PFSK-1 (cell line): ENCODE measurements around the gene ZNF697.

ENCODE experiments used
- FOXP2 ChIP-seq: optimal IDR thresholded peaks from 2 replicates; pipeline ENCODE3; 2011; ENCODE audit warnings: borderline replicate concordance, control low read depth, inconsistent platforms; ENCODE audit not compliant: insufficient read depth; ENCODE audit errors: extremely low read length, extremely low read depth
- SIN3A ChIP-seq: IDR thresholded peaks from 2 replicates; pipeline ENCODE4 v1.6.1; 2012; ENCODE audit warnings: mild to moderate bottlenecking, low read length, moderate library complexity, borderline replicate concordance; ENCODE audit not compliant: insufficient read depth

DNA sequence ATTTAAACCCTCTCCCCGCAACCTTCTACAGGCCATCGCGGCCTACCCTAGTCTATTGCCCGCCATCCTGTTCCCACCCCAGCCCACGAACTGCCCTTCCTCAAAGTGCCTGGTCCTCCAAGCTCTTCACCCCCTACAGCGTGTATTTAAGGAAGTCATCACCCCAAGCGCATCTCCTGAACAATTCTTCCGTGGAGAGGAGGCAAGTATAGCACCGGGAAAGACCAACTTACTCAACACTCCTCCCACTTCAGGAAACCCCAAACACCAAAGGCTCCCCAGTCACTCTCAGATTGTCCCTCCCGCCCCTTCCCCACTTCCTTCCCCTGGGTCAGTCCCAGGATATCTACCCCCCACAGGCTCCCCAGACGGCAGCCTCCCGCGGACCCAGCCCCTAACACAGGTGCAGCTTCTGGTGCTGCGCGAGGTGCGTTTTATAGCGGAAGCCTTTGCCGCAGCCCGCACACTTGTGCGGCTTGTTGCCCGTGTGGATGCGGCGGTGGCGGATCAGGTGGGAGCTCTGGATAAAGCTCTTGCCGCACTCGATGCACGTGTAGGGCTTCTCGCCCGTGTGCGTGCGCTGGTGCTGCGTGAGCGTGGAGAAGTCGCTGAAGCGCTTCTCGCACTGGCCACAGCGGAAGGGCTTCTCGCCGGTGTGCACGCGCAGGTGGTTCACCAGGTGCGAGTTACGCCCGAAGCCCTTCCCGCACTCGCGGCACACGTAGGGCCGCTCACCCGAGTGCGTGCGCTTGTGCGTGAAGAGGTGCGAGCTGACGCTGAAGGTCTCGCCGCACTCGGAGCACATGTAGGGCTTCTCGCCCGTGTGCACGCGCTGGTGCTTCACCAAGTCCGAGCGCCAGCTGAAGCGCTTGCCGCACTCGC, 25.5 kb downstream of the ZNF697 start:
- no peak for TF ChIP-seq FOXP2
- no peak for TF ChIP-seq SIN3A
